ENCODE data around the gene SPRR2F.
"Not testable (repeated sequence)": the region's sequence is repeated elsewhere in the genome, so short reads cannot be mapped to it uniquely, and the experiment has no call there.

SPRR2F gene

DNA sequence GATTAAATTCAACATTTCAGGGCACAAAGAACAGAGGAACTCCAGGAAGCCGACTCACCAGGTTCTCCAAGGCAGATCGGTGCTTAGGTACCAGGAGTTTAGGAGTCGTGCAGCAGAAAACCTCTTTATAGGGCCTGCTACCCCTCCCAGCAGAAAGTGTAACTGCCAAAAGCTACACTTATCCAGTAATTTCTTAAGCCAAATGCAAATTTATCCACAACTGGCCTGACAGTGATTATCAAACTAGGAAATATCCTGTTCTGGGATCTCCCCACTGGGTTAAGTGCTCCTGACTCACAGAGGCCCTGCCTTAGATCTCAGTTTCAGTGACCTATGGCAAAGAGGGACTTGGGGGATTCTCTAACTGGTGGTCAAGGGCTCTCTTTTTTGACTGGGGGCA, at the start of gene SPRR2F:
Gene SPRR2F, minus strand, starts transcription at position 101 of the 400 bp plus-strand sequence. CDS start 783 bp downstream, outside the sequence.
- no peak for DNase-seq (ENCODE audit: low read depth)

DNA sequence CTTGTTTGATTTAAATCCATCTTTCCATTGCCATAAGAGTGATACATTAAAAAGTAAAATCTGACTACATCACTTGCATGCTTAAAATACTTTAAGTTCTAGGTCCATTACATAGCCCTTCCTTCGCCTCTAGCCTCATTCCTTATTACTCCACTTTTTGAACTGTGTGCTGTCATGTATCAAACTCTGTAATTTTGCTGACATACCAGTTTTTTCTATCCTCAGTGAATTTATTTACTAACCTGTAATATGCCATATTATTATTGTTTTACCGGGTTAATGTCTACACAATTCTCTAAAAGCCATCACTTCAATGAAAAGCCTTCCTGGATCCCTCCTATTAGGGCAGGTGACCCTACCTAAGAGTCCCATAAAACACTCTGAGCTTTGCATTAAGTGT, 42.2 kb upstream of the SPRR2F start:
- DNase-seq (ENCODE audit: low read depth), result no peak

DNA sequence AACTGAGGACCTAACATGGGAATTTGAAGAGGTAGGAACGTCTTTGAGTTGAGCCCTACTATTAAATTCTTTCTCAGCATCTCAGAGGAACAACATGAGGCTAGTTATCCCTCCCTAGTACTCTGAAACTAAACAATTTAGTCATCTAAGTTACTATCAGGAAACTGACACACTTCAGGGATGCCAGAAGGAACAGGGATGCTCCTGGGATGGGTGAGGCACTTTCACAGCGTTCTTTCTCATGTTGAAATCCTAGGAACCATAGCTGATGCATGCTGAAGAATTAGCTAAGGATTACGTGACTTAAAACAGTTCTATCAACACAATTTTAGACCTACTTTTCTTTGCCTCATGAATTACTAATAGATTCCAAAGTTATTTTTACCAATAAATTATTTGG, 39.2 kb upstream of the SPRR2F start:
- DNase-seq (ENCODE audit: low read depth), result no peak

- DNase-seq (ENCODE audit: low read depth), result no peak
These were observed 37.5 kb upstream of the SPRR2F start, which contains the start of gene SPRR2G for GRCh38 chr1:153150846-153151245. Gene SPRR2G (minus strand): TSS chr1:153150890. CDS start chr1:153150110, 780 bp downstream.

- DNase-seq (ENCODE audit: low read depth), result no peak
These were observed 28.1 kb upstream of the SPRR2F start for GRCh38 chr1:153141377-153141776.

GRCh38 chr1:153140484-153140883, 27.2 kb upstream of the SPRR2F start:
- DNase-seq (ENCODE audit: low read depth), result no peak

GRCh38 chr1:153133743-153134142, 20.4 kb upstream of the SPRR2F start:
- no peak for DNase-seq (ENCODE audit: low read depth)

DNA sequence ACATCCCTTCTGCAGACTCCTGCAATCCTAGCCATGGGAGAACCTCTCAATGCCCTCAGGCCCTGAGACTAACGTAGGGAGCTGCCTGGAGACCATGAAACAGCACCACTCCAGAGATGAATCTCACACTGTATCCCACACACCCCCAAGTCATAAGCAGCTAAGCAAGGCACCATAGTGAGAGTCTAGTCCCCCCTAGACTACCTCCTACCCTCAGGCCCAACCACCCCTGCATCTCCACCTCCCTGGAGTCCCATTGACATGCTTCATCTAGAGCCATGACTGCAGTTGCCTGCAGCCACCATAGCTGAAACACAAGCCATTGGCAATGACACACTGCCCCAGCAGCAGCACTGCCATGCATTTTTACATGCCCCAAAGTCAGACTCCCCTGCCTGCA, 20.0 kb upstream of the SPRR2F start:
- no peak for DNase-seq (ENCODE audit: low read depth)

- not testable (repeated sequence) for DNase-seq (ENCODE audit: low read depth)
These were observed 15.4 kb upstream of the SPRR2F start for GRCh38 chr1:153128688-153129087.

- DNase-seq (ENCODE audit: low read depth), result no peak
These were observed 14.0 kb upstream of the SPRR2F start for GRCh38 chr1:153127296-153127695.

DNA sequence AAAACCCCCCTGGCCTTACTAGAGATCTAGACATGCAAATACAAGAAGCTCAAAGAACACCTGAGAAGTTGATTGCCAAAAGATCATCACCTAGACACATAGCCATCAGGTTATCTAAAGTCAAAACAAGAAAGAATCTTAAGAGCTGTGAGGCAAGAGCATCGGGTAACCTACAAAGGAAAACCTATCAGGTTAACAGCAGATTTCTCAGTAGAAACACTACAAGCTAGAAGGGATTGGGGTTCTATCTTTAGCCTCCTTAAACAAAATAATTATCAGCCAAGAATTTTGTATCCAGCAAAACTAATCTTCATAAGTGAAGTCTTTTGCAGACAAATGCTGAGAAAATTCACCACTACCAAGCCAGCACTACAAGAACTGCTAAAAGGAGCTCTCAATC, 12.2 kb upstream of the SPRR2F start:
- no peak for DNase-seq (ENCODE audit: low read depth)

GRCh38 chr1:153123793-153124192, 10.5 kb upstream of the SPRR2F start:
- not testable (repeated sequence) for DNase-seq (ENCODE audit: low read depth)

GRCh38 chr1:153122831-153123421, 9.6 kb upstream of the SPRR2F start:
- DNase-seq (ENCODE audit: low read depth), result no peak

GRCh38 chr1:153120945-153121344, 7.6 kb upstream of the SPRR2F start:
- no peak for DNase-seq (ENCODE audit: low read depth)

DNA sequence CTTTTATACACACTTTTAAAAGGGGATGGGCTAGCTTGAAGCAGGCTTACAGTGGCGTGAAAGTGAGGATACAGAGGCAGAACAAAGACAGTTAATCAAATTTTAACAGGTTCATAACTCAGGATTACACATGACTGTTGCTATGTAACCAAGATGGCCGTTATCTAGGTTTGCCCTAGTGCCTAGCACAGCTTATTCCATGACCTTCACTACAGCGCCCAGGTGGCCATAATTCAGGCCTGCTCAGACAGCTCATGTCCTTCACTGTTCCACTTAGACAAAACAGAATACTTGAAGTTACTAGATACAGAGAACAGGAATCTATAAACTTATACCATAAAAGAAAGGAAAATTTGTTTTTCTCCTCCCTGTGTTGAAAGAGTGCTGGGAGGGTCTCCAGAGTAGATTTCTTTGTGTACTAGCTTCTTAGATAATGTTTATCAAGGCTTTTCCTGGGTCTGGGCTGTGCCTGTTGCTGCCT, 6.2 kb upstream of the SPRR2F start:
- DNase-seq (ENCODE audit: low read depth), result no peak

- DNase-seq (ENCODE audit: low read depth), result not testable (repeated sequence)
These were observed 1.9 kb upstream of the SPRR2F start for GRCh38 chr1:153115264-153115663.

DNA sequence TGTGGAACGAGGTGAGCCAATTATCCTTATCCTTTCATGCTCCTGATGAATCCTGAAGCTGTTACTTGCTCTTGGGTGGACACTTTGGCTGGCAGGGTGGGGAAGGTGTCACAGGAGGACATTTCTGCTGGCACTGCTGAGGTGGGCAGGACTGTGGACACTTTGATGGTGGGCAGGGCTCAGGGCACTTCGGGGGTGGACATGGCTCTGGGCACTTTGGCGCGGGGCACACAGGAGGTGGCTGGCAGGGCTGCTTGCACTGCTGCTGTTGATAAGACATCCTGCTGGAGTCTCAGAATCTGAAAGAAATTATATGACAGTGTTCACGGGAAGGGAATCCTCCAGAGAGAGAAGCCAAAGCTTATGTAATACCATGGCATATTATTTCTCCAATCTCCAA, 862 bp downstream of the SPRR2F start:
- not testable (repeated sequence) for DNase-seq (ENCODE audit: low read depth)

DNA sequence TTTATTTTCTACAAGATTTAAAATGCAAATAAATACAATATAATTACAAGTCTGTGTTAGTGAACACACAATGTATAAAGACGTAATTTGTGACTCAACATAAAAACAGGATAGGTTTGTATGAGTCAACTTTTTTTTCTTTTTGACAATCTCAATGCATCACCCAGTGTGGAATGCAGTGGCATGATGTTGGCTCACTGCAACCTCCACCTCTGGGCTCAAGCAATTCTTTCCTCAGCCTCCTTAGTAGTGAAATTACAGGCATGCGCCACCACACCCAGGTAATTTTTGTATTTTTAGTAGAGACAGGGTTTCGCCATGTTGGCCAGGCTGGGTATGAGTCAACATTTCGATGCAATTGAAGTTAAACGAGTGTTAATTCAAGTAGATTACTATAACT, 13.1 kb downstream of the SPRR2F start:
- DNase-seq (ENCODE audit: low read depth), result no peak

- DNase-seq (ENCODE audit: low read depth), result no peak
These were observed 13.8 kb downstream of the SPRR2F start for GRCh38 chr1:153099461-153100045.

GRCh38 chr1:153095764-153096163, 17.6 kb downstream of the SPRR2F start:
- DNase-seq (ENCODE audit: low read depth), result no peak

DNA sequence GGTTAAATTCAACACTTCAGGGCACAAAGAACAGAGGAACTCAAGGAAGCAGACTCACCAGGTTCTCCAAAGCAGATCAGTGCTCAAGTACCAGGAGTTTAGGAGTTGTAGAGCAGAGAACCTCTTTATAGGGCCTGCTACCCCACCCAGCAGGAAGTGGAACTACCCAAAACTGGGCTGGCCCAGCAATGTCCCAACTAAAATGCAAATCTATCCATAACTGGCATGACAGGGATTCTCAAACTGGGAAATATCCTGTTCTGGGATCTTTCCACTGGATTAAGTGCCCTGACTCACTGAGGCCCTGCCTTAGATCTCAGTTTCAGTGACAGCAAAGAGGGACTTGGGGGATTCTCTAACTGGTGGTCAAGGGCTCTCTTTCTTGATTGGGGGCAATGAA, 18.9 kb downstream of the SPRR2F start, which contains the start of gene SPRR2E:
Gene SPRR2E, minus strand, starts transcription at position 101 of the 400 bp plus-strand sequence. CDS start 775 bp downstream, outside the sequence.
- no peak for DNase-seq (ENCODE audit: low read depth)

GRCh38 chr1:153087652-153088051, 25.7 kb downstream of the SPRR2F start:
- no peak for DNase-seq (ENCODE audit: low read depth)

DNA sequence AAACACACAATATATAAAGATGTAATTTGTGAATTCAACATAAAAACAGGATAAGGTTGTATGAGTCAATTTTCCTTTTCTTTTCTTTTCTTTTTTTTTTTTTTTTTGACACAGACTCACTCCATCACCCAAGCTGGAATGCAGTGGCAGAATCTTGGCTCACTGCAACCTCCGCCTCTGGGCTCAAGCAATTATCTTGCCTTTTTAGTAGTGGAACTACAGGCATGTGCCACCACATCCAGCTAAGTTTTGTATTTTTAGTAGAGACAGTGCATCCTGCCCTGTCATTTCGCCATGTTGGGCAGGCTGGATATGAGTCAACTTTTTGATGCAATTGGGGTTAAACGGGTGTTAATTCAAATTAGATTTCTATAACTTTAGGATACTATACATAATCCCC, 31.6 kb downstream of the SPRR2F start:
- DNase-seq (ENCODE audit: low read depth), result no peak

Measured in activated gamma-delta T cell treated with anti-CD3 and anti-CD28 coated beads, Interleukin-2, amount 50 U/mL, for 16 hours (primary cell).